VCaP (cell line): ENCODE results near the gene NOC2L.

Experiments used
- H3K27ac ChIP-seq: fragments of 450-650 bp; 2 replicates; pipeline ENCODE4 v1.5.1; 2017
- CTCF ChIP-seq: fragments of 450-650 bp; conservative IDR thresholded peaks from 2 replicates; pipeline ENCODE4 v1.5.1; 2017; ENCODE audit warnings: mild to moderate bottlenecking, moderate library complexity

Gene NOC2L

GRCh38 chr1:964691-965525 lies 5.9 kb upstream of the NOC2L start:
- peak overlapping the region; percentile 89; the same call in 1 of the 2 replicates for H3K27ac ChIP-seq
- no peak for TF ChIP-seq CTCF

GRCh38 chr1:963746-964525 lies 4.9 kb upstream of the NOC2L start:
- no peak for TF ChIP-seq CTCF
- no peak overlapping the region for H3K27ac ChIP-seq

GRCh38 chr1:963301-963651 lies 4.2 kb upstream of the NOC2L start:
- no peak for TF ChIP-seq CTCF
- no peak overlapping the region for H3K27ac ChIP-seq

- TF ChIP-seq CTCF: no peak
- no peak overlapping the region for H3K27ac ChIP-seq
These were observed 3.6 kb upstream of the NOC2L start for GRCh38 chr1:962381-963300.

- peak overlapping the region; percentile 79; the same call in 1 of the 2 replicates for H3K27ac ChIP-seq
- no peak for TF ChIP-seq CTCF
These were observed 2.1 kb upstream of the NOC2L start for GRCh38 chr1:961132-961669.

- TF ChIP-seq CTCF: no peak
- H3K27ac ChIP-seq: peak within 1 kb of the TSS; percentile 79; the same call in 1 of the 2 replicates
These were observed 1.5 kb upstream of the NOC2L start, which contains the start of gene KLHL17 for GRCh38 chr1:960363-961131. TSS of gene KLHL17 (plus strand) at chr1:960584. CDS start at chr1:960694, 110 bp downstream.
